Skeletal muscle tissue (tissue), 4 donors: Measurements from ENCODE around the gene ADAMTS10. TPM values are rescaled to one million over a fixed set of nuclear protein-coding genes. Genes with fewer than 3 reads are reported as not detected.
A peak's percentile ranks its signal among the peaks of the same experiment; 100 is the strongest.

Experiments
- H3K27ac ChIP-seq: one replicate; pipeline ENCODE4 v1.7.0; 2013; ENCODE audit warnings: mild to moderate bottlenecking, low read depth, low read length, inconsistent platforms
- H3K27me3 ChIP-seq, 3 donors: one replicate each; pipeline ENCODE4 v1.7.0; 2013; ENCODE audit warnings: low read length in 3 of 3; ENCODE audit not compliant: control insufficient read depth in 3 of 3, insufficient read depth in 3 of 3
- H3K36me3 ChIP-seq, 3 donors: one replicate each; pipeline ENCODE4 v1.7.0; 2013; ENCODE audit warnings: low read length in 3 of 3; ENCODE audit not compliant: control insufficient read depth in 3 of 3, insufficient read depth in 3 of 3
- H3K4me1 ChIP-seq, 3 donors: one replicate each; pipeline ENCODE4 v1.7.0; 2013; ENCODE audit warnings: low read length in 3 of 3, mild to moderate bottlenecking in 3 of 3; ENCODE audit not compliant: control insufficient read depth in 3 of 3, insufficient read depth in 3 of 3
- H3K4me3 ChIP-seq, 3 donors: one replicate each; pipeline ENCODE4 v1.7.0; 2013; ENCODE audit warnings: low read length in 3 of 3
- H3K9ac ChIP-seq, 3 donors: one replicate each; pipeline ENCODE4 v1.7.0; 2013; ENCODE audit warnings: low read length in 3 of 3, mild to moderate bottlenecking in 3 of 3, moderate library complexity in 2 of 3, low read depth in 1 of 3
- H3K9me3 ChIP-seq, 3 donors: one replicate each; pipeline ENCODE4 v1.7.0; 2013; ENCODE audit warnings: low read length in 3 of 3; ENCODE audit not compliant: control insufficient read depth in 3 of 3
- total RNA-seq: library from RNA; depleted of rRNA; stranded (reverse); fragments of >200 nt; gene quantifications from one replicate; pipeline ENCODE4 v1.2.3, GENCODE V29; 2014
- donor health status: Osteomylitis.

ADAMTS10 gene
- total RNA-seq, 1 donor from 2014 or later = 18.8 TPM

- Histone ChIP-seq H3K9me3 (no peaks in the 10 kb centered on the region), H3K27ac (no peak overlapping the region), H3K4me1 (peaks cover 6 to 13% (median 11%) of the 10 kb centered on the region in 3 donors), H3K9ac (no peak overlapping the region), H3K27me3 (peaks cover 16 to 17% (median 16%) of the 10 kb centered on the region in 3 donors), H3K4me3 (no peak overlapping the region), H3K36me3 (no peaks in the 10 kb centered on the region)
Observed at GRCh38 chr19:8612807-8613171, 2.3 kb upstream of the ADAMTS10 start.

DNA sequence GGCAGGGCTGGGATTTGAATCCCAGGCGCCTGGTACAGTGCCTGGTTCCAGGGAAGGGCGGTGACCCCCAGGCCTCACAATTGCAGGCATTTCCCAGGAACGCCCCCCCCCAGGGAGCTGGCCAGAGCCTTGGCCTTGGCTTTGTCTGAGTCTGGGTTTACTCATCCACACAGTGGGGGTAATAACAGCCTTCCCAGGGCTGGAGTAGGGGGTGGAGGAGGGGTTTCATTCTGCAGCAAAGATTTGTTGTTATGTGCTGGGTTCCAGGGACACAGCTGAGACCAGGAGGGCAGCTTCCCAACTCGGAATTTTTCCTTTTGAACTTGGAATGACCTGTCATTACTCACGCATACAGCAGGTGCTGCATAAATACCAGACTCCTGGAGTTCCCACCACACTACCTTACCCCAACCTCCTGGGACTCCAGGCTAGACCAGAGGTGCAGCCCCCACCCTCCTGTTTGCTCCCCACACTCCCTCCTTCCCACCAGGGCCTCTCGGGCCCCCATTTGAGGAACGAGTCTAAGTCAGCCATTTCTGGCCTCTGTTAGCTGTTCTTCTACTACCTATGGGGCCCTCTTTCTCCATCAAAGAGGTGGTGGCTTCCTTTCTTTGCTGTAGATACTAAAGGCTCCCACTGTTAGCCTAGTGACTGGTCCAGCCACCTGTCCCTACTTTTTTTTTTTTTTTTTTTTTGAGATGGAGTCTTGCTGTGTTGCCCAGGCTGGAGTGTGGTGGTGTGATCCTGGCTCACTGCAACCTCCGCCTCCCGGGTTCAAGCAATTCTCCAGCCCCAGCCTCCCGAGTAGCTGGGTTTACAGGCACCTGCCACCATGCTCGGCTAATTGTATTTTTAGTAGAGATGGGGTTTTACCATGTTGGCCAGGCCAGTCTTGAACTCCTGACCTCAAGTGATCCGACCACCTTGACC is 1.6 kb upstream of the ADAMTS10 start:
- Histone ChIP-seq H3K4me1 (peaks cover 6 to 13% (median 12%) of the 10 kb centered on the region in 3 donors), H3K27me3 (peaks cover 16 to 17% (median 16%) of the 10 kb centered on the region in 3 donors), H3K36me3 (no peaks in the 10 kb centered on the region), H3K9ac (no peak overlapping the region), H3K27ac (peak overlapping the region; percentile 30), H3K4me3 (no peak overlapping the region), H3K9me3 (no peaks in the 10 kb centered on the region)

DNA sequence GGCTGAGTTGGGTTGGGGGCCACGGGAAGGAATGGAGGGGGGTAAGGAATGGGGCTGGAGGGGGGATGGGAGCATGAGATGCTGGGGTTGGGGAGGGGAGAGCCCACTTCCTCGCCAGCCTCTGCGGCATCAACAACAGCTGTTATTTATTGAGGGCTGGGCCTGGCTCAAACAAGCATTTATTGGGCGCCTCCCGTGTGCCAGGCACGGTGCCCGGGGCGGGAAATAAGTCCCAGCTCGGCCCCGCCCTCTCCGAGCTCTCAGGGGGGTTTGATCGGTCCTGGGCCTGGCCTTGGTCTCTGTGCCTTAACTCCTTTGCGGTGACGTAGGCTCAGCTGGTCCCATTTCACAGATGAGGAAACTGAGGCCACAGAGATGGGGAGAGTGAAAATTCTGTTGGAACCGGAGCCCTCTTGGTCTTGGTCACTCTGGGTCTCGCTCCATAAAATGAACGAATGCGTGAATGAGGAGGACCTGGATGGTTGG is 919 bp upstream of the ADAMTS10 start:
- H3K27ac ChIP-seq = peak overlapping the region; percentile 30
- H3K4me3 ChIP-seq = no peak overlapping the region
- no peaks in the 10 kb centered on the region for H3K9me3 ChIP-seq
- no peak overlapping the region for H3K9ac ChIP-seq
- peaks cover 8 to 14% (median 13%) of the 10 kb centered on the region in 3 donors for H3K4me1 ChIP-seq
- no peaks in the 10 kb centered on the region for H3K36me3 ChIP-seq
- H3K27me3 ChIP-seq = peaks cover 16 to 19% (median 17%) of the 10 kb centered on the region in 3 donors

- no peaks in the 10 kb centered on the region for H3K36me3 ChIP-seq
- peaks cover 16 to 19% (median 17%) of the 10 kb centered on the region in 3 donors for H3K27me3 ChIP-seq
- H3K27ac ChIP-seq = no peak overlapping the region
- H3K9me3 ChIP-seq = no peaks in the 10 kb centered on the region
- no peak overlapping the region for H3K4me3 ChIP-seq
- peaks cover 8 to 14% (median 13%) of the 10 kb centered on the region in 3 donors for H3K4me1 ChIP-seq
- H3K9ac ChIP-seq = no peak overlapping the region
Observed at GRCh38 chr19:8610936-8611300, 403 bp upstream of the ADAMTS10 start.

GRCh38 chr19:8609279-8610040 is 1.1 kb downstream of the ADAMTS10 start:
- H3K4me1 ChIP-seq = peaks cover 8 to 14% (median 13%) of the 10 kb centered on the region in 3 donors
- peak overlapping the region; percentile 81 to 86 (median 83) for H3K4me3 ChIP-seq
- H3K27ac ChIP-seq = peak overlapping the region; percentile 28
- peaks cover 0 to 6% (median 5%) of the 10 kb centered on the region in 3 donors for H3K36me3 ChIP-seq
- H3K27me3 ChIP-seq = peaks cover 16 to 19% (median 17%) of the 10 kb centered on the region in 3 donors
- H3K9me3 ChIP-seq = peaks cover 0 to 5% (median 3%) of the 10 kb centered on the region in 3 donors
- peak overlapping the region; percentile 69 to 81 (median 76) for H3K9ac ChIP-seq

- Histone ChIP-seq H3K36me3 (peaks cover 0 to 6% (median 5%) of the 10 kb centered on the region in 3 donors), H3K4me1 (peaks cover 8 to 14% (median 13%) of the 10 kb centered on the region in 3 donors), H3K4me3 (peak overlapping the region; percentile 81 to 86 (median 83)), H3K9me3 (peaks cover 0 to 5% (median 3%) of the 10 kb centered on the region in 3 donors), H3K9ac (peak overlapping the region; percentile 69 to 81 (median 76)), H3K27me3 (peaks cover 16 to 19% (median 17%) of the 10 kb centered on the region in 3 donors), H3K27ac (peak overlapping the region; percentile 28)
Observed at GRCh38 chr19:8608941-8609278, 1.6 kb downstream of the ADAMTS10 start.

- peaks cover 8 to 14% (median 13%) of the 10 kb centered on the region in 3 donors for H3K4me1 ChIP-seq
- H3K27ac ChIP-seq = no peak overlapping the region
- no peak overlapping the region for H3K4me3 ChIP-seq
- H3K36me3 ChIP-seq = peaks cover 0 to 15% (median 6%) of the 10 kb centered on the region in 3 donors
- peaks cover 16 to 19% (median 17%) of the 10 kb centered on the region in 3 donors for H3K27me3 ChIP-seq
- no peak overlapping the region for H3K9ac ChIP-seq
- peaks cover 0 to 5% (median 3%) of the 10 kb centered on the region in 3 donors for H3K9me3 ChIP-seq
Observed at GRCh38 chr19:8607386-8607785, 3.1 kb downstream of the ADAMTS10 start.

- no peak overlapping the region for H3K4me3 ChIP-seq
- H3K4me1 ChIP-seq = peaks cover 8 to 14% (median 13%) of the 10 kb centered on the region in 3 donors
- H3K27me3 ChIP-seq = peaks cover 16 to 19% (median 17%) of the 10 kb centered on the region in 3 donors
- H3K36me3 ChIP-seq = peaks cover 2 to 15% (median 8%) of the 10 kb centered on the region in 3 donors
- H3K9ac ChIP-seq = no peak overlapping the region
- no peak overlapping the region for H3K27ac ChIP-seq
- H3K9me3 ChIP-seq = peaks cover 0 to 5% (median 3%) of the 10 kb centered on the region in 3 donors
Observed at GRCh38 chr19:8605514-8605913, 5.0 kb downstream of the ADAMTS10 start.

- peaks cover 0 to 5% (median 3%) of the 10 kb centered on the region in 3 donors for H3K9me3 ChIP-seq
- peaks cover 7 to 26% (median 8%) of the 10 kb centered on the region in 3 donors for H3K36me3 ChIP-seq
- no peak overlapping the region for H3K27ac ChIP-seq
- H3K9ac ChIP-seq = no peak overlapping the region
- H3K4me1 ChIP-seq = no peaks in the 10 kb centered on the region
- peaks cover 0 to 3% (median 0%) of the 10 kb centered on the region in 3 donors for H3K27me3 ChIP-seq
- no peak overlapping the region for H3K4me3 ChIP-seq
Observed at GRCh38 chr19:8601796-8602195, 8.7 kb downstream of the ADAMTS10 start.
